HepG2 (cell line): Measurements from ENCODE around the gene SALL4. TPM values are rescaled to one million over a fixed set of nuclear protein-coding genes. Genes with fewer than 3 reads are reported as not detected.

Source experiments
- CC2D1A ChIP-seq: sonication (generic); formaldehyde crosslinking; IDR thresholded peaks from 2 replicates; pipeline ENCODE4 v1.8.1; 2023; ENCODE audit warnings: mild to moderate bottlenecking, missing genetic modification reagents
- CTCF ChIP-seq: sonication (generic); formaldehyde crosslinking; IDR thresholded peaks from 2 replicates; pipeline ENCODE4 v1.5.0; 2020; ENCODE audit warnings: mild to moderate bottlenecking, missing genetic modification reagents, moderate library complexity
- ELK4 ChIP-seq: sonication (generic); formaldehyde crosslinking; IDR thresholded peaks from 2 replicates; pipeline ENCODE4 v1.9.0; 2021; ENCODE audit warnings: missing genetic modification reagents, borderline replicate concordance
- FOXA1 ChIP-seq, 2 experiments: fragments of 450-650 bp in 1 of 2; sonication (generic) in 1 of 2; formaldehyde crosslinking in 1 of 2; IDR thresholded peaks; 2 replicates each; pipeline versions ENCODE4 v1.4.0 to v1.6.1; 2016 to 2020; ENCODE audit warnings: missing genetic modification reagents in 1 of 2
- HIC2 ChIP-seq: sonication (generic); formaldehyde crosslinking; IDR thresholded peaks from 2 replicates; pipeline ENCODE4 v1.9.0; 2022; ENCODE audit warnings: low read depth, missing genetic modification reagents
- IKZF5 ChIP-seq: IDR thresholded peaks from 2 replicates; pipeline ENCODE4 v1.6.1; 2018; ENCODE audit warnings: missing genetic modification reagents, mild to moderate bottlenecking, missing compliant biosample characterization
- NR2F2 ChIP-seq: IDR thresholded peaks from 2 replicates; pipeline ENCODE4 v1.6.1; 2012; ENCODE audit warnings: low read depth, inconsistent platforms, borderline replicate concordance
- PRDM15 ChIP-seq: sonication (generic); formaldehyde crosslinking; IDR thresholded peaks from 2 replicates; pipeline ENCODE4 v1.4.0; 2020; ENCODE audit warnings: missing genetic modification reagents
- RARG ChIP-seq: sonication (generic); formaldehyde crosslinking; IDR thresholded peaks from 2 replicates; pipeline ENCODE4 v1.4.0; 2020; ENCODE audit warnings: low read depth, mild to moderate bottlenecking, missing genetic modification reagents
- SP2 ChIP-seq: sonication (generic); formaldehyde crosslinking; IDR thresholded peaks from 2 replicates; pipeline ENCODE4 v1.5.1; 2020; ENCODE audit warnings: mild to moderate bottlenecking, missing genetic modification reagents
- SPEN ChIP-seq: sonication (generic); formaldehyde crosslinking; IDR thresholded peaks from 2 replicates; pipeline ENCODE4 v1.5.1; 2020; ENCODE audit warnings: low read depth, mild to moderate bottlenecking, missing genetic modification reagents
- SRF ChIP-seq: IDR thresholded peaks from 2 replicates; pipeline ENCODE4 v1.6.1; 2011; ENCODE audit warnings: mild to moderate bottlenecking, low read depth, low read length, moderate library complexity
- TBX2 ChIP-seq: sonication (generic); formaldehyde crosslinking; IDR thresholded peaks from 2 replicates; pipeline ENCODE4 v1.5.0; 2020; ENCODE audit warnings: missing genetic modification reagents, mild to moderate bottlenecking, borderline replicate concordance
- TCF7 ChIP-seq: sonication (generic); IDR thresholded peaks from 2 replicates; pipeline ENCODE4 v1.6.1; 2016; ENCODE audit warnings: antibody characterized with exemption, low read depth
- TFE3 ChIP-seq: IDR thresholded peaks from 2 replicates; pipeline ENCODE4 v1.6.1; 2016
- ZNF274 ChIP-seq: sonication (generic); formaldehyde crosslinking; IDR thresholded peaks from 2 replicates; pipeline ENCODE4 v1.5.1; 2020; ENCODE audit warnings: mild to moderate bottlenecking, missing genetic modification reagents
- ZSCAN31 ChIP-seq: sonication (generic); formaldehyde crosslinking; IDR thresholded peaks from 2 replicates; pipeline ENCODE4 v1.5.0; 2020; ENCODE audit warnings: low read depth, mild to moderate bottlenecking, missing genetic modification reagents
- polyA plus RNA-seq, 8 experiments: library from polyadenylated mRNA; depleted of rRNA in 3 of 8; stranded (reverse) in 7 of 8; unstranded in 1 of 8; fragments of >200 nt; fragmentation: Illumina TruSeq in 4 of 8; extraction: Trizol in 4 of 8; gene quantifications; 2 replicates each; pipeline versions ENCODE4 v1.2.1 to v1.2.3, GENCODE V29; 2011 to 2016; ENCODE audit warnings: low read depth in 4 of 8, missing spikeins in 1 of 8, mixed read lengths in 1 of 8; ENCODE audit not compliant: insufficient read depth in 1 of 8
- total RNA-seq, 5 experiments: library from RNA; depleted of rRNA; stranded (reverse); fragments of >200 nt; fragmentation: Illumina TruSeq; extraction: Trizol; gene quantifications; 2 replicates each; pipeline ENCODE4 v1.2.3, GENCODE V29; 2016; ENCODE audit warnings: low read depth in 1 of 5

The SALL4 gene
- total and polyA plus RNA-seq, 2 of the 13 experiments (the other 11 are each of a cell fraction or from before 2014, with no cell fraction given) = 0.33 to 1.8 TPM

- TF ChIP-seq PRDM15 (no peak), SRF (no peak; the same call in 1 of the 2 replicates), TFE3 (CRISPR knock-in tag) (0 out of 2 replicates have a peak, but pooled peaks have one; percentile 14), HIC2 (CRISPR knock-in tag) (peak; percentile 97), SP2 (peak; percentile 34; the same call in 1 of the 2 replicates), NR2F2 (0 out of 2 replicates have a peak, but pooled peaks have one; percentile 24), ZSCAN31 (CRISPR knock-in tag) (0 out of 2 replicates have a peak, but pooled peaks have one; percentile 6), TCF7 (peak; percentile 85), IKZF5 (CRISPR knock-in tag) (peak; percentile 54; the same call in 1 of the 2 replicates), SPEN (CRISPR knock-in tag) (0 out of 2 replicates have a peak, but pooled peaks have one; percentile 30), ELK4 (CRISPR knock-in tag) (no peak), CTCF (CRISPR knock-in tag) (0 out of 2 replicates have a peak, but pooled peaks have one; percentile 14), CC2D1A (no peak), TBX2 (peak; percentile 60; the same call in 1 of the 2 replicates), FOXA1 (IDR thresholded peaks at IDR 0.05) (no peak), FOXA1 (CRISPR knock-in tag; IDR thresholded peaks at IDR 0.05) (peak; percentile 53; the same call in 1 of the 2 replicates), ZNF274 (CRISPR knock-in tag) (no peak; the same call in 1 of the 2 replicates), RARG (CRISPR knock-in tag) (no peak)
Observed at GRCh38 chr20:51758978-51759544, 43.3 kb downstream of the SALL4 start (continued).
